ENCODE data around the gene ZCCHC2.

The ZCCHC2 gene

DNA sequence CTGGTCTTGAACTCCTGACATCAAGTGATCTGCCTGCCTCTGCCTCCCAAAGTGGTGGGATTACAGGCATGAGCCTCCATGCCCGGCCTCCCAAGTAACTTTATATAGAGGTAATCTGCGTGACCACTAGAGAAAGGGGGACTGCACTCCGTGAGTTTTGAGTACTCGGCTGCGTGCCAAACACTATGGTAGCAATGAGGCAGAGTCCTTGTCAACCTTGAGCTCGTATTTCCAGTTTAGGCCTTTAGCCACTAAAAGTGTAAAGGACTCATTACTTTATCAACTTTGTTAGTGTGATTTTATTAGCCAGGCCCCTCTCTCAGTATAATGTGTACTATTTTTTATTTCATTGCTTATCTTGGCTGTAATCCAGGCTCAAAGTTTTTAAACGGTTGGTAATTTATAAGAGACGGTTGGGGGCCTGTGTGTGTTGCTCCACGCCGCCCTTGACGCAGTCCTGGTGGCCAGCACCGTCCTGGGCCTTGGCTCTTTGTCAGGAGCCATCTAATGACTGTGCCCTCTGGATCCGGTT lies 56.2 kb downstream of the ZCCHC2 start:
- no peak for DNase-seq (ENCODE audit: low read depth in 2 of 2)

DNA sequence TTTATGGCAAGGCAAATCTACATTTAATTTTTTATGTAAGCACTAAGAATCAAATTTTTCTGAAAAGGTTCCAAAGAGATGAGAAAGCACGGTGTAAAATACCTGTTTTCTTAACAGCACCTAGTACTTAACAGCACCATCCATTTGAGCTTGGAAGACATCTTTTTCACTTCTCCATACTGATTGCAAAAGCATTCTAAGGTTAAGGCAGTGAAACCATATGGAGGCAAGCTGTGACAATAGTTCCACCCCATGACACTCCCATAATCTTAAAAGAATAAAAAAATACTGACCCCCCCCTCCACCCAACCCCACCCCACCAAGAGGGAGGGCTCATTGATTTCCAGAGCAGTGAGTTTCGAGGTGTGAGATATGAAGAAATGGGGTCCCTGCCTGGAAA lies 60.6 kb downstream of the ZCCHC2 start:
- no peak for DNase-seq (ENCODE audit: low read depth in 2 of 2)

DNA sequence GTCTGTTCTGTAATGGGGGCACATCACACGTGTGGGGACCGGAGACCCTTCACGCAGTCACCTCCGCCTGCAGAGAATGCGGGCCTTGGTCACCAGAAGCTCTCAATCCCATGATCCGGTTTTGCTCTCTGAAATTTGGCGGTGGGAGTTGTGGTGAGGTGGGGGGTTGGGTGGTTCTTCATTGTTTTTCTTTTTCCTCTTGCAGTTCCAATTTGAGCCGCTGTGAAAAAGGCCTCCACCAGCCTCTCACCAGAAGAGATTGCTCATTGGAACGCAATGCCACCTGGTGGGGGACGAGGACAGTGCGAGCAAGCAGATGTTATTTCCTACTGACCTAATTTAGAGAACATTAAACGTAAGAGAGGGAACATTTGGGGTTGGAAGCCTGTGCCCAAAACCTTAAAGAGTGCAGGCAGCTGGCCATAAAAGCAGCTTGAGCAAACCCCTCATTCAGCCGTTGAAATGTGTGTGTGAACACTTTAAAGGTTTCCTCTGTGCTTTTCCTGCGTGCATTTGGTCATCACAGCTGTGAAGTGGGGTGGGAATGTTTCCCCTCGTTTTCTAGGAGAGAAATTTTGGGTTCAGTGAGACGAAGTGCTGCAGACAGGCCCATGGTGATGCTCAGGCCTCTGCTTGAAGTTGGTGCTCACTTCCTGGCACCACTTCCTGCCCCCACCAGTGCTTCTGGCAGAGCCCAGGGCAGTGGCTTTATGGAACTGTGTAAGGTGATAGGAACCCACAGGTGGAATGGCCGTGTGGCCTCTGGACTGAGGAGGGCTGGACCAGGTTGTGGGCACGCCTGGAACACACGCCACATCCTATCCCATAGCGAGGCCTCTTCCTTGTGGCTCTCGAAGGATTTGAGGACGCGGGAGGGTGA lies 61.7 kb downstream of the ZCCHC2 start:
- DNase-seq (ENCODE audit: low read depth in 2 of 2): peak; percentile 79

DNA sequence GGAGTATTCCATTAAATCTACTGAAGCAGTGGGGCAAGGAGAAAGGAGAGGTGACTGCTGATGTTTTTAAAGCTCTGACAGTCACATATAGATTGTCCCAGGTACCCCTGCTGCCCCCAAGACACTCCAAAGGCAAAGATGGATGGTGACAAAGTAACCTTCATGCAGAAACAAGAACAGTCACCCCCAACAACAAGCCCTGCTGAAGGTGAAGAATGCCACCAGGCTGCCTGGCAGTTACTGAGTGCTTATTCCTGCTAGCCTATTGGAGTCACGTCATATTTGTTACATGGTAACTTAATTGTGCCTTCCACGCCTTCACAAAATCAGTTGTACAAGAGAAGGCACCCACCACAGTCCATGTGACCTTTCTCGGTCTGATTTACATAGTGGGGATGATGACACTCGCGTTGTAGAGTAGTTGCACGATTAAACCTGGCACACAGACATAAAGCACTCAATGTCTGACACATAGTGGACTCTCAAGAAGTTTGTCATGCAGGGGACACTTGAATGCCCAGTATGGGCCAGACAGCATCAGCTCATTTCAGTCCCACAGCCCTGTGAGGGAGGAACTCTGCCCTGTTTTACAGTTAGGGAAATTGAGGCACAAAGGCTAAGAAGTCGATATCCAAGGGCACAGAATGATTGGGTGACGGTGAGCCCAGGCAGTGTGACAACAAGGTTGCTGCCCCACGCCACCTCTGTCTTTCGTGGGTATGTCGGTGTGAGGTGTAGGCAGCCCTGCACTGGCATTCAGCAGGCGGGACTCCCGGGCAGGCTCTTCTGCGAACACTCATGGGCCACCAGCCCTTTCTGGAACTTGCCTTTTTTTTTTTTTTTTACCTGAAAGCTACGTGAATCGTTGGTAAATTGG lies 62.7 kb downstream of the ZCCHC2 start:
- DNase-seq (ENCODE audit: low read depth in 2 of 2): peak; percentile 30 to 47

DNA sequence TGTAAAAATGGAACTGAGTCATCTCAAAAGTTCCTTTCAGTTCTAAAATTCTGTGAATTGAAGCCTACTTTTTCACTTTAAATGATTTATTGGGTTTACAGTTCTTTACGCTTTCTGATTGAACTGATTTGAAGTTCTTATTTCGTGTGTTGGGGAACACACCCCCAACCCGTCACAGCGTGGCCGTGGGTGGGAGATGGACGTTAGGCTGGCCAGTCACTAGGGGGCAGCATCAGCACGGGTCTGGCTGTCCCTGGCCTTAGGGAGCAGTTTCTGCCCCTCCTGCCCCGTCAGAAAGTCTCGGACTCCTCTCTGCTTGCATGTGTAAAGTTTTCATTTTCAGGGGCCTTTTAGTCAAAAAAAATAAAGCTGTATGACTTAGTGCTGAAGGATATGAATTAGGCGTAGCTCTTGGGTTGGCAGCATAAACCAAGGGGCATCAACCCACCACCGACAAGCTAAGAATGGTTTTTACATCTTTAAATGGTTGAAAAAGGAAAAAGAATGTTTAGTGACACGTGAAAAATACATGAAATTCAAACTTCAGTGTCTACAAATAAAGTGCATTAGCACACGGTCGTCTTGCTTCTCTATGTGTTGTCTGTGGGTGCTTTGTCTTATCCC lies 63.4 kb downstream of the ZCCHC2 start:
- DNase-seq (ENCODE audit: low read depth in 2 of 2): peak; percentile 82 to 83

DNA sequence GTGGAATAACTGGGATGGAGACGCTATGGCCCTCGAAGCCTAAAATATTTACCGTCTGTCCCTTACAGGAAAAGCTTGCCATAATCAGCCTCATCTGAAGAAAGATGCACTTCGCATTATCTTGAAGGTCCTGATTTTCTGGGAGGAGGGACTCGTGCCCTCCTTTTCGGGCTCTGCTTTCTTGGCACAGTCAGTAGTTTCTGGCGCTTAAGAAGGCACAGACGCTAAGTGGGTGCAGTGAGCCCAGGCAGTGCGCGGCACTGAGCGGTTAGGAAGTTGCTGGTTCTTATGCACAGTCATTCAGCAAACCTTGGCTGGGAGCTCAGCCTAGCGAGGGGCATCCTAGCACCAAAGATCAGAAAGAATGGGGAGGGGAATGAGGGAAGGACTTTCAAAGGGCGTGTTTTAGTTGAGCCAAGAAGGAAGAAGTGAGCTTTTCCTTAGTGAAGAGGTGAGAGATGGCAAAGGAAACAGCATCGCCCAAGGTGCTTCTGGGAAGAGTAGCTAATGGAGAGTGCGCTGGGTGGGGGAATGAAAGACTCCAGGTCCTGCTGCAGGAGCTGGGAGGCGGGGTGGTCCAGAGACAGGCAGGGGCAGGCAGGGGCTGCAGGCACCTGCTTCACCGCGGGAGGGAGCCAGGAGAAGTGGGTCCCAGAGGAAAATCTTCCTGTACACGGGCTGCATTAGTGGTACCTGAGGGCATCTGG lies 64.1 kb downstream of the ZCCHC2 start:
- DNase-seq (ENCODE audit: low read depth in 2 of 2): no peak

DNA sequence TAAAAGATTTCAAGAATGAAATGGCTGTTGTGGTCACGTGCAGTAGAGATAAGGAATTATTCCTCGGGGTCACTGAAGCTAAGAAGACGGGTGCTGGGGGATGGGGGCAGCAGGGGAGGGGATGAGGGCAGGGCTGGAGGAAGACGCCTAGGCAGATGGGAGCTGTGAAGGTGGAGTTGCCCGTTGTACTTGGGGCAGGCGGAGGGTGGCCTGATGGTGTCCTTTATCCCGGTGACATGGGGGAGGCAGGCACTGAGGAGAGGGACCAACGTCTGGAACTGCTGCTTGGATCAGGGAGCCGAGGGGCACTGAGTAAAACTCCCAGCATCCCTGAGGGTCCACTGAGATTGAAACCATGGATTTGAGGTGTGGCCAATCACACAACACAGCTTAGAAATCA lies 64.9 kb downstream of the ZCCHC2 start:
- DNase-seq (ENCODE audit: low read depth in 2 of 2): no peak

DNA sequence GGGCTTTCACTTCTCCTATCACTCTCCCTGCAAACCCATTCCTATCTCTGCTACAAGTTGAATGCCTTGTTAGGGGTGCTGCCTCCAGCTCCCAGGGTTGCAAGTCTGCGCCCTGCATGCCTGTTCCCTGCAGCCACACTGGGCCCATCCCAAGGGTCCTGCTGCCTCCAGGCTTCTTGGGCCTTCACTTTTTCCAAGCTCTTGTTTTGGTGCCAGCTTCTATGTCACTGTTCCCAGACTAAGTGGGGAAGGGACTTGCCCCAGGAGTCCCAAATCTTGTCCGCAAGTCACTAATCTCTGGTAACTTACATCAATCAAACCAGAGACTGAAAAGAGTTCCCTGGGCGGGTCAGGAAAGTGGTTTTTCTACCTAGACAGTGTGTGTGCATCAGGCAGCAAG lies 65.4 kb downstream of the ZCCHC2 start:
- DNase-seq (ENCODE audit: low read depth in 2 of 2): no peak

DNA sequence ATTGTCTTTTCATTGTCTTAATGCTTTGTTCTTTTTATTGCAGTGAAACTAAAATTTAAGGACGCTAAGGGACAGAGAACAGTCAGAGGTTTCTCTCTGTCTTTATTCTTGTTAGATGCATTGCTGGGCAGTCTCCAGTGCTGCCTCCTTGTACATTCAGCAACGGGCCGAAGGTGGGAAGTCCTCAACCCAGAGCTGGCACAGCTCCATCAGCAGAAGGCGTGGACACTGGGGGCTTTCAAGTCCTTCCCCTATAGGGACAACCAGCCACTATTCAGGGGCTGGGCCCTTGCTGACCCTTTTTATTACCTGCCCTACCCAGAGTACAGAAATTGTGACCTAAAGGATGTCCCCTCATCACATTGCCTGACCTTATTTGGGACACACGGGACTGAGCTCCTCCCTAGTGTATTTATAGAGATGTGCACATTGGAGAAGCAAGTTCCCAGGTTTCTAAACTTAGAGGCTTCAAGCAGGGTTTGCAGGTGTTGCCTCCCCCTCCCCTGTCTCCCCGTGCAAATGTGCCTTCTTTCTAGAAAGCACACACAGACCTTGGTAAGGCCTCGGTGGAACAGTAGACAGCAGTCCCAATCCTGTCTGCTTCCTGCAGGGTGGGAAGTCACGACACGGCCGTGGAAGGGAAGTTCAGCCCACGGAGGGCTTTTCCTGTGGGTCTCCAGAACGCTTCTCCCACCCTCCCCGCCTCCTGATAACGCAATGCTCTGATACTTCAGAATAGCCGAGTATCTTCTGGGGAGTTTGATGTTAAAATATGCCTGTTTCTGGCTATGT lies 68.2 kb downstream of the ZCCHC2 start:
- DNase-seq (ENCODE audit: low read depth in 2 of 2): no peak

DNA sequence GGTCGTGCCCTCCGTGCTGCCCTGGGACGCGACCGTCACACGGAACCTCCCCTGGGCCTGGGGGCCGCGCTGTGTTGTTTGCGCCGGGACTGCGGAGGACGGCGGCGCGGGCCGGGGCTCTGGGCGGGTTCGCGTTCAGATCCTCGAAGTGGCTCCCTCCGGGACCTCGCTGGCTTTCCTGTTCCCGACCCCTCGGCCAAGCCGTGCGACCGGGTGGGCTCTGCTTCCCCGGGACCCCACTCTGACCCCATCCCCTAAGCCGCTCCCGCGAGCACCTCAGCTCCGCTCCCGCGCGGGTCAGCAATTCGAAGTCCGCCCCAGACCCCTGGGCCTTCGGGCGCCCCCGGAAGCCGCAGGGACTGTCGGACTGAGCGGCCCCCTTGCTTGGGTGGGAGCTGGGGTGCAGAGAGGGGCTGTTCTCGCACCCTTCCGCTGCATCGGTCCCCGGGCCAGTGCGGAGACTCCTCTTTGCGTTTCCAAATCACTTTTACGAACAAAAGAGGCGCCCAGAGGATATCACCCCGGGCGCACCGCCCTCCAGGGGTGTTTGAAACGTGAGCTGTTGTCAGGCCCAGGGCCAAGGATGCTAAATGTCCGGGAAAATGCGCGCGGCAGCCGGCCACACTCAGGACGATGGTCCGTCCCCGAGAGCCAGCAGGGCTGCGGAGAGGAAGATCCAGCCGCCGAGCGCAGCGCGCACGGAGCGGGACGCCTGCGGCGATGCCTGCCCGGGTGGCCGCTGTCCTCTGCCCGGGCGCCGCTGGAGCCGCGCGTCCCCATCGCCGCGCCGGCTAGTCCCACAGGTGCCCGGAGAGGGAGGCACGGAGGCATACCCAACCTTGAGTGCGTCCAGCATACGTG lies 73.5 kb downstream of the ZCCHC2 start:
- no peak for DNase-seq (ENCODE audit: low read depth in 2 of 2)

DNA sequence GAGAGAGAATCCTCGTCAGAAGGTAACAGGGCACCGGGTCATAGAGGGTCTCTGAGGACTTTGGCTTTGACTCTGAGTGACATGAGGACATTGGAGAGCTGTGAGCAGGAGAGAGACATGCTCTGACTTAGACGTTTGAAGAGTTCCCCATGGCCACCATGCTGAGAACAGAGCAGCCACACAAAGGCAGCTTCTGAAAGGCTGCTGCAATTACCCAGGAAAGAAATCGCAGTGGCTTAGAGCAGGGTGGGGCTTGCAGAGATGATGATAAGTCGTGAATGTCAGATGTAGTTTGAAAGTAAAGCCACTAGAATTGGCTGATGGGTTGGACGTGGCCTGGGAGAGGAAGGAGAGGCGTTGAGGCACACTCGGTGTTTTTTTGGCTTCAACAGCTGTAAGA lies 79.0 kb downstream of the ZCCHC2 start:
- no peak for DNase-seq (ENCODE audit: low read depth in 2 of 2)

DNA sequence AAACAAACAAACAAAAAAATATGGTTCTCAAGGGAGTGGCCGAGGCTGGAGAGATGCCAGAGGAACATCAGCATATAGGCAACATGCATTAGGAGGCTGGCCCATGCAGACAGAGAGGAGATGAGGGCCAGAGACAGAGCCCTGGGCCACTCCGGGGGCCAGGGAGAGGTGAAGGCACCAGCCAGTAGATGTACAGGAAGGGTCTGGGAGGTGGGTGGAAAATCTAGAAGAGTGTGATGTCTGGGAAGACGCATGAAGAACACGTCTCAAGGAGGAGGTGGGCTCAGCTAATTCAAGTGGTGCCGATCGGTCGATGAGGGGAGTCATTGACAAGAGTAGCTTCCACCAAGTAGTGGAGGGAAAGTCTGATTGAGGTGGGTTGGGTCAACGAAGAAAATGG lies 79.9 kb downstream of the ZCCHC2 start:
- DNase-seq (ENCODE audit: low read depth in 2 of 2): no peak

DNA sequence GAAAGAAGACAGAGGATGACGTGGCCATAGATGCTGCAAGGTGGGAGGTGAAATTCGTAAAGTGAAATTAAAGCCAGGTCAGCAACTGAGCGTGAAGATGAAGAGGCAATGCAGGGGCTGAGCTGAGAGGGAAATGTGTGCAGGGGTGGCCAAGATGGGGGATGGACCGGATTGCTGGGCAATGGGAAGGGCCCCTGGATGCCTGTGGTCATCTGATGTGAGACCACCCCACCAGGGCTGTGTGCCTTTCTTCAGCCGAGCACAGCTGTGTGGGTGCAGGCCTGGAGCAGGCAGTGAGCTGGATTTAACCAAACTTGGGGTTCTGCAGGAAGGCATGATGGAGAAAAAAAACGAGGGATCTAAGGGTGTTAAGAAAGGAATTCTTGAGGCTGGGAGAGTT lies 80.4 kb downstream of the ZCCHC2 start:
- no peak for DNase-seq (ENCODE audit: low read depth in 2 of 2)

DNA sequence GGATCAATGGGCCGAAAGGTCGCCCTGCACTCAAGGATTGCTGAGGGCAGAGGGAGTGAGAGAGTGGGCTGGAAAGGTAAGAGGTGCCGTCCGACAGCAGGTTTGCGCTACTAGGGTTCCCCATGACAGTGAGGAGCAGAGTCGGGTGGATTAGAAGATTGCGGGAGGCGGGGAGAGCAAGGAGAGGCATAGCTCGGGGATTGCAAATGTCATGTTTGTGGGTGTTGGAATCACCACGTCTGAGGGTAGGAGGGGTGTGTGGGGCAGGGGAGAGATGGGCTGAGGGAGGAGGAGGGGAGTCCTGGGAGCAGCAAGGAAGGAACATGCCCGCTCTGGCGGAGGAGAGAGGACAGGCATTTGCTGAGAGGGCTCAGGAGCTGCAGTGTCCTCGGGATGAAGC lies 81.2 kb downstream of the ZCCHC2 start:
- no peak for DNase-seq (ENCODE audit: low read depth in 2 of 2)

DNA sequence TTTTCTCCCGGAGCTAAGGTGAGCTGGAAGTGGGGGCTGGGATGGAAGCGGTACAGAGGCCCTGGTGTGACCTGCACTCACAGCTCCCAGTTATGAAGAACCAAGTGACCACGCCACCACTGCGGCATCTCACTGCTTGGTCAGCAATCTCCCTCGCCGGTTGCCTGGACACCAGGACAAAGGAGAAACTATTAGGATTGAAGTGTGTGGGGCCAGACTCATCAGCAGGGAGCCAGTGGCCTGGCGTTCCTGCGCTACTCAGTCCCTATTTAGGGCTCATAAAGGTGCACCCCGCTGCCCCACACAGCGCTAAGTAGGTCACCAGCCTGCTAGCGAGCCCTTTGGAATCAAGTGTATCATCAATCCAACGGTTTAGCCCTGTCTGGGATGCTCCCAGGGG lies 82.9 kb downstream of the ZCCHC2 start:
- DNase-seq (ENCODE audit: low read depth in 2 of 2): no peak

DNA sequence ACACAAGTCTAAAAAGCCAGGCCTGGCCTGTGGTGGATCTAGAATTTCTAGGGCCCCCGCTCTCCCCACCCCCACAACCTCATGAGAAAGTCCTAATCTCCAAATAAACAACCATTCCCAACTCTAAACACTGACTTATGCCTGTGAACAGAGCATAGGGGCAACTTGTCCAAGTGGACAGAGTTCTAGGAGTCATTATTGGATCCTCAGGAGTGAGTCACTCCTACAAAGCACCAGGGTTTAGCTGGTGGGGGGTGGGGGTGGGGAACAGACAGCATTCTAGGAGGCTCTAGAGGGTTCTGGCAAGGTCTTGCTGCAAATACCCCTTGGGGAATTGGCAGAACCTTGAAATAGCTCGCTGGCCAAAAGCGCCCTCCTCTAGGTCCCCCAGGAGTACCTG lies 83.3 kb downstream of the ZCCHC2 start:
- DNase-seq (ENCODE audit: low read depth in 2 of 2): no peak

DNA sequence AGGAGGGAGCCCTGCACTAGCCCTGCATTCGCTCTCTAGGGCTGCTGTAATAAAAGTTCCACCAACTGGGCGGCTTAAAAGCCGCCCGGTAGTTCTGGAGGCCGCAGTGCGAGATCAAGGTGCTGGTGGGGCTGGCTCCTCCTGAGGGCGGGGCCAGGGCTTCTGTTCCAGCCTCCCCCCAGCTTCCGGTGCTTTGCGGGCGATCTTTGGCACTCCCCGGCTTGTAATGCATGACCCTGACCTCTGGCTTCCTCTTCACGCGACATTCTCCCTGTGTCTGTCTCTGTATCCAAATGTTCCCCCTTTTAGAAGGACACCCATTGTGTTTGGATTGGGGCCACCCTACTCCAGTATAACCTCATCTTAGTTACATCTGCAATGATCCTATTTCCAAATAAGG lies 84.5 kb downstream of the ZCCHC2 start:
- no peak for DNase-seq (ENCODE audit: low read depth in 2 of 2)

DNA sequence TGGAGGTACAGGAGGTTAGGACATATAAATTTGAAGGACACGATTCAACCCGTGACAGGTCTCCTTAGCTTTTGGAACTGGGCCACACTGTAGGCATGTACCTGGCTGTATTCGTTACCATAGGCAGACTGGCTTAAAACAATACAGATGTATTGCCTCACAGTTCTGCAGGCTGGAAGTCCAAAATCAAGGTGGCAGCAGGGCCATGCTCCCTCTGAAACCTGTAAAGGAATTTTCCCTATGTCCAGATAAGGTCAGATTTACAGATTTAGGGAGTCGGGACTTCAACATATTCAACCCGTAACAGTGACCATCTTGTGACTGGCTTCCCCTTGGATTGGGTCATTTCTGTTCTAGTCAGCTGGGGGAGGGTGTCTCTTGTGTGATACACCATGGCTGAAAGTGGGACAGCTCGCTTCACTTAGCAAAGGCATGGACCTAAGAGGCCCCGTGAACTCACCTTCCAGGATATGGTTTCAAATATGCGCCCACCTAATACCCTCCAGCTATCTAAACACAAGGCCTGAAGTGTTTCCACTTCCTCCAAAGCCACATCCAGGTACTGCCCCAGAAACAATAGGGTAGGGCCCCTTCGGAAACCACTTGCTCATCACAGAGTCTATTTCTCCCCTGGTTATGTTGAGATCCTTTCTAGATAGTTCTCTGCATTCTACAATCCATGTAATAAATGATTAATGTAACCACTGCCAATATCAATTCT lies 85.0 kb downstream of the ZCCHC2 start:
- no peak for DNase-seq (ENCODE audit: low read depth in 2 of 2)

DNA sequence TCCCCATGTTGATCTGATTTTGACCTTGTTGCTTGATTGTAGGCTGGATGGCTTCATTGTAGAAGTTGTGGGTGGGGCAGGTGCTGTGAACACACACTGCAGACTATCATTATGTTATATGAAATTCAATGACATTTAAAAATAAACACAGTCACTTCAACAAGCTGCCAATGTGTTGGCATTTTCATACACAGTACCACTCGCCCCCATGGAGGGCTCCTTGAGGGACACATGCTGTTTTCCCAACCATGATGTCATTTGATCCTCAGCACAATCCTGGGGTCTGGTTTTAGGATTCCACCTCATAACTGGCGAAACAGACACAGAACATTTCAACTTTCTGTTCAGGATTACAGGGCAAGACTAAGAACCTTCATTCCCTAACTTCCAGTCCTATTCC lies 86.9 kb downstream of the ZCCHC2 start:
- no peak for DNase-seq (ENCODE audit: low read depth in 2 of 2)

All from stimulated activated CD4-positive, alpha-beta T cell treated with anti-CD3 and anti-CD28 coated beads, Interleukin-4, amount 100 ng/mL, for 48 hours (primary cell).